H1 (cell line): Measurements from ENCODE around the gene ADGRG2. TPM values are rescaled to one million over a fixed set of nuclear protein-coding genes. Genes with fewer than 3 reads are reported as not detected.

Experiments
- CTCF ChIA-PET: fragments of 300-600 bp; sonication (Branson Sonifier 250); formaldehyde crosslinking; loops from one replicate; lab custom pipeline; 2021; ENCODE audit not compliant: partially characterized antibody; lab: Charles Lee
- POLR2A ChIA-PET: fragments of 300-600 bp; sonication (Branson Sonifier 250); formaldehyde crosslinking; loops from one replicate; lab custom pipeline; 2021; ENCODE audit warnings: inconsistent platforms; ENCODE audit not compliant: partially characterized antibody; lab: Charles Lee
- DNase-seq, 2 experiments: peaks; one replicate each; pipeline versions ENCODE4 v3.0.0 to v3.0.0-alpha.2; 2010 to 2022; ENCODE audit warnings: low spot score in 2 of 2, low read depth in 1 of 2, mixed read lengths in 1 of 2
- FAIRE-seq: peaks from 2 replicates; lab custom pipeline; 2011; peaks lifted over from hg19 to GRCh38; lab: Jason Lieb, UNC
- H2AFZ ChIP-seq: 2 replicates; pipeline ENCODE4 v1.8.1; 2012; ENCODE audit warnings: low read length, inconsistent platforms
- H2AK5ac ChIP-seq: 2 replicates; pipeline ENCODE4 v1.6.1; 2013; ENCODE audit warnings: low read depth, low read length
- H2BK120ac ChIP-seq: replicated peaks from 2 replicates; pipeline ENCODE3; 2013; ENCODE audit warnings: low read depth, low read length, inconsistent platforms
- H2BK12ac ChIP-seq: 2 replicates; pipeline ENCODE4 v1.6.1; 2013; ENCODE audit warnings: low read depth, low read length
- H2BK15ac ChIP-seq: 2 replicates; pipeline ENCODE4 v1.6.1; 2013; ENCODE audit warnings: low read length
- H2BK20ac ChIP-seq: 2 replicates; pipeline ENCODE4 v1.6.1; 2013; ENCODE audit warnings: low read length
- H2BK5ac ChIP-seq: 2 replicates; pipeline ENCODE4 v1.6.1; 2013; ENCODE audit warnings: low read depth, low read length
- H3K14ac ChIP-seq: 2 replicates; pipeline ENCODE4 v1.6.1; 2013; ENCODE audit warnings: inconsistent platforms; ENCODE audit not compliant: insufficient read length
- H3K18ac ChIP-seq: 2 replicates; pipeline ENCODE4 v1.6.1; 2013; ENCODE audit warnings: low read length; ENCODE audit errors: extremely low read depth
- H3K23ac ChIP-seq: 2 replicates; pipeline ENCODE4 v1.6.1; 2013; ENCODE audit warnings: inconsistent platforms; ENCODE audit not compliant: insufficient read length
- H3K23me2 ChIP-seq: 2 replicates; pipeline ENCODE4 v1.6.1; 2013; ENCODE audit warnings: low read depth, low read length
- H3K27ac ChIP-seq: 2 replicates; pipeline ENCODE4 v1.6.1; 2011; ENCODE audit warnings: low read depth, low read length, inconsistent platforms
- H3K27me3 ChIP-seq, 4 experiments: replicated peaks in 1 of 4; 1 replicate in 1 of 4; 2 replicates in 3 of 4; pipeline versions ENCODE4 v1.6.1 to v1.8.1; 2011 to 2013; ENCODE audit warnings: low read length in 3 of 4, mild to moderate bottlenecking in 3 of 4, inconsistent platforms in 2 of 4, mixed read lengths in 2 of 4, moderate library complexity in 1 of 4; ENCODE audit not compliant: control insufficient read depth in 3 of 4, insufficient read depth in 3 of 4; ENCODE audit errors: extremely low read depth in 1 of 4
- H3K36me3 ChIP-seq, 4 experiments: 2 replicates each; pipeline versions ENCODE4 v1.6.1 to v1.8.1; 2011 to 2013; ENCODE audit warnings: mild to moderate bottlenecking in 4 of 4, low read length in 3 of 4, moderate library complexity in 2 of 4, control low read depth in 1 of 4, inconsistent platforms in 1 of 4; ENCODE audit not compliant: insufficient read depth in 4 of 4, control insufficient read depth in 2 of 4
- H3K4ac ChIP-seq: replicated peaks from 2 replicates; pipeline ENCODE3; 2013; ENCODE audit warnings: low read length, low read depth, mixed read lengths, inconsistent platforms; ENCODE audit not compliant: insufficient read length
- H3K4me1 ChIP-seq, 4 experiments: replicated peaks in 1 of 4; 1 replicate in 1 of 4; 2 replicates in 3 of 4; pipeline versions ENCODE4 v1.6.1 to v1.8.1; 2011 to 2013; ENCODE audit warnings: low read length in 3 of 4, inconsistent platforms in 2 of 4, mixed read lengths in 1 of 4; ENCODE audit not compliant: insufficient read depth in 4 of 4, control insufficient read depth in 3 of 4
- H3K4me2 ChIP-seq, 2 experiments: 2 replicates each; pipeline versions ENCODE4 v1.6.1 to v1.8.1; 2011 to 2013; ENCODE audit warnings: low read depth in 2 of 2, low read length in 2 of 2, control low read depth in 1 of 2, inconsistent platforms in 1 of 2, mild to moderate bottlenecking in 1 of 2; ENCODE audit not compliant: insufficient read depth in 1 of 2
- H3K4me3 ChIP-seq, 4 experiments: fragments of 200-600, 300-600 bp in 1 of 4; sonication (generic), shearing (Covaris generic), sonication (Bioruptor Twin) in 1 of 4; 2 replicates each; pipeline versions ENCODE4 v1.5.1 to v1.8.1; 2011 to 2016; ENCODE audit warnings: low read length in 4 of 4, low read depth in 3 of 4, control low read depth in 2 of 4, inconsistent platforms in 2 of 4, mild to moderate bottlenecking in 2 of 4, mixed read lengths in 1 of 4, moderate library complexity in 1 of 4; ENCODE audit not compliant: insufficient read depth in 2 of 4; ENCODE audit errors: extremely low read depth in 1 of 4
- H3K56ac ChIP-seq: replicated peaks from 2 replicates; pipeline ENCODE3; 2013; ENCODE audit warnings: low read depth, mild to moderate bottlenecking, mixed read lengths, low read length, inconsistent platforms; ENCODE audit not compliant: insufficient read length
- H3K79me1 ChIP-seq: 2 replicates; pipeline ENCODE4 v1.6.1; 2013; ENCODE audit warnings: low read depth, low read length, control low read depth
- H3K79me2 ChIP-seq, 2 experiments: 2 replicates each; pipeline versions ENCODE4 v1.6.1 to v1.8.1; 2012 to 2013; ENCODE audit warnings: low read length in 2 of 2, mild to moderate bottlenecking in 2 of 2, inconsistent platforms in 1 of 2; ENCODE audit not compliant: insufficient read depth in 2 of 2, control insufficient read depth in 1 of 2
- H3K9ac ChIP-seq, 4 experiments: replicated peaks in 1 of 4; 1 replicate in 1 of 4; 2 replicates in 3 of 4; pipeline versions ENCODE4 v1.6.1 to v1.8.1; 2011 to 2013; ENCODE audit warnings: low read depth in 3 of 4, low read length in 3 of 4, control low read depth in 2 of 4, mild to moderate bottlenecking in 2 of 4, moderate library complexity in 2 of 4, inconsistent platforms in 1 of 4; ENCODE audit errors: extremely low read depth in 1 of 4
- H3K9me3 ChIP-seq, 2 experiments: 2 replicates each; pipeline versions ENCODE4 v1.6.1 to v1.8.1; 2012 to 2013; ENCODE audit warnings: mild to moderate bottlenecking in 2 of 2, moderate library complexity in 2 of 2, control low read depth in 1 of 2, inconsistent platforms in 1 of 2, low read depth in 1 of 2, low read length in 1 of 2, mixed read lengths in 1 of 2; ENCODE audit not compliant: insufficient read depth in 2 of 2
- H4K20me1 ChIP-seq, 2 experiments: replicated peaks in 1 of 2; 2 replicates each; pipeline versions ENCODE3 to v1.8.1; 2011 to 2013; ENCODE audit warnings: inconsistent platforms in 2 of 2, low read length in 2 of 2, mild to moderate bottlenecking in 1 of 2; ENCODE audit not compliant: insufficient read depth in 2 of 2, control insufficient read depth in 1 of 2
- H4K5ac ChIP-seq: 2 replicates; pipeline ENCODE4 v1.6.1; 2013; ENCODE audit warnings: low read length, low read depth, mixed read lengths, inconsistent platforms; ENCODE audit not compliant: insufficient read length
- H4K8ac ChIP-seq: 2 replicates; pipeline ENCODE4 v1.8.0; 2013; ENCODE audit warnings: mild to moderate bottlenecking, moderate library complexity, low read length, inconsistent platforms; ENCODE audit not compliant: insufficient read depth; ENCODE audit errors: extremely low read depth
- H4K91ac ChIP-seq: replicated peaks from 2 replicates; pipeline ENCODE3; 2013; ENCODE audit warnings: low read length, mixed read lengths, inconsistent platforms; ENCODE audit not compliant: insufficient read length
- ASH2L ChIP-seq: fragments of 200-600, 300-600 bp; sonication (generic); IDR thresholded peaks from one replicate; pipeline ENCODE4 v1.7.1; 2017; ENCODE audit warnings: low read length
- CTBP2 ChIP-seq: IDR thresholded peaks from 2 replicates; pipeline ENCODE4 v1.7.0; 2011; ENCODE audit warnings: borderline replicate concordance, mild to moderate bottlenecking, moderate library complexity, mixed read lengths, low read length; ENCODE audit not compliant: insufficient read depth, insufficient read length
- HDAC2 ChIP-seq, 2 experiments: fragments of 300-600 bp in 1 of 2; sonication (generic) in 1 of 2; IDR thresholded peaks; 2 replicates each; pipeline ENCODE4 v1.6.1; 2011 to 2012; ENCODE audit warnings: low read depth in 2 of 2, low read length in 2 of 2, mild to moderate bottlenecking in 2 of 2, moderate library complexity in 2 of 2, borderline replicate concordance in 1 of 2, inconsistent platforms in 1 of 2
- MAFK ChIP-seq: IDR thresholded peaks from 2 replicates; pipeline ENCODE4 v1.6.1; 2012; ENCODE audit warnings: low read depth, mild to moderate bottlenecking, improper control_type of control experiment, low read length
- NANOG ChIP-seq: IDR thresholded peaks from 2 replicates; pipeline ENCODE4 v1.6.1; 2011; ENCODE audit warnings: low read length, low read depth, mild to moderate bottlenecking, inconsistent platforms; ENCODE audit not compliant: insufficient read depth, poor library complexity, severe bottlenecking
- RFX5 ChIP-seq: IDR thresholded peaks from 2 replicates; pipeline ENCODE4 v1.6.1; 2011; ENCODE audit warnings: low read depth, low read length, improper control_type of control experiment, borderline replicate concordance
- SIN3A ChIP-seq, 2 experiments: IDR thresholded peaks in 1 of 2; conservative IDR thresholded peaks in 1 of 2; 2 replicates each; pipeline ENCODE4 v1.6.1; 2011 to 2012; ENCODE audit warnings: low read length in 2 of 2, improper control_type of control experiment in 1 of 2, low read depth in 1 of 2, mild to moderate bottlenecking in 1 of 2
- SP1 ChIP-seq: IDR thresholded peaks from 2 replicates; pipeline ENCODE4 v1.6.1; 2011; ENCODE audit warnings: low read depth, low read length
- SP2 ChIP-seq: IDR thresholded peaks from 2 replicates; pipeline ENCODE4 v1.6.1; 2012; ENCODE audit warnings: mild to moderate bottlenecking, low read length, inconsistent platforms
- SP4 ChIP-seq: IDR thresholded peaks from 2 replicates; pipeline ENCODE4 v1.6.1; 2012; ENCODE audit warnings: low read length, inconsistent platforms
- WGBS, 2 experiments: shearing (Covaris generic) in 1 of 2; methylation state at CpG; one replicate each; pipeline versions ENCODE4 v1.1.6 to v1.1.7; 2013 to 2015; ENCODE audit warnings: low lambda C conversion rate in 2 of 2, mixed read lengths in 2 of 2, inconsistent platforms in 1 of 2, low coverage in 1 of 2, missing lambda C conversion rate in 1 of 2; ENCODE audit not compliant: insufficient replicate concordance in 2 of 2, insufficient coverage in 1 of 2, insufficient read length in 1 of 2; ENCODE audit errors: extremely low coverage in 1 of 2, missing lambda C conversion rate in 1 of 2; 5-methylcytosine and 5-hydroxymethylcytosine counted together
- polyA plus RNA-seq, 7 experiments: library from polyadenylated mRNA; depleted of rRNA in 3 of 7; stranded (reverse) in 5 of 7; unstranded in 2 of 7; fragments of >200 nt in 5 of 7; fragments of 200-250 nt in 2 of 7; gene quantifications; 1 replicate in 5 of 7; 2 replicates in 1 of 7; 4 replicates in 1 of 7; pipeline versions ENCODE4 v1.2.1 to v1.2.3, GENCODE V29; 2011 to 2013; ENCODE audit warnings: missing spikeins in 2 of 7, mixed read lengths in 2 of 7
- total RNA-seq: library from RNA; stranded (reverse); fragmentation: NEBNext Ultra II Directional; extraction: Animal tissue kit (Norgen Biotek cat#: 25700); gene quantifications from 2 replicates; pipeline ENCODE4 v1.2.1, GENCODE V29; 2021
- TF ChIP-seq, protein P1 (sequence below): IDR thresholded peaks from 2 replicates; pipeline ENCODE4 v1.6.1; 2012; ENCODE audit warnings: inconsistent platforms

The ADGRG2 gene
- total and polyA plus RNA-seq, 2 of the 8 experiments (the other 6 are each of a cell fraction or from before 2014, with no cell fraction given), result 8.9 to 13.3 TPM

DNA sequence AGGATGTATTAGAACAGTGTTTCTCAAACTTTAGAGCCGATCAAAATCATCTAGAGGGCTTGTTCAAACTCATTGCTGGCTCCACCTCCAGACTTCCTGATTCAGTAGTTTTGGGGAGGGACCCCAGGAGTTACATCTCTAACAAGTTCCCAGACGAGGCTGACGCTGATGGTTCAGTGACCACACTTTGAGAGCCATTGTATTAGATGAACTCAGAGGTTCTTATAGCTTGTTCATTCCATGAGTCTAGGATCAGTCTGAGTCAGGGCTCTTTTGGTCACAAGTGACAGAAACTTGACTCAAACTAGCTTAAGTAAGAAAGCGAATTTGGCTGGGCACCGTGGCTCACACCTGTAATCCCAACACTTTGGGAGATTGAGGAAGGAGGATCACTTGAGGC lies 11.5 kb upstream of the ADGRG2 start:
- Histone ChIP-seq H2BK120ac (no peak overlapping the region), H3K79me2 (no peaks in the 10 kb centered on the region), H2BK15ac (no peak overlapping the region), H3K23me2 (no peaks in the 10 kb centered on the region), H3K4me3 (no peak overlapping the region), H2BK12ac (no peak overlapping the region), H2AK5ac (no peak overlapping the region), H4K20me1 (no peaks in the 10 kb centered on the region), H3K4me2 (no peak overlapping the region), H4K8ac (no peak overlapping the region), H3K27me3 (no peaks in the 10 kb centered on the region), H2BK5ac (no peak overlapping the region), H3K27ac (no peak overlapping the region), H3K9ac (no peak overlapping the region), H3K56ac (no peak overlapping the region), H4K5ac (no peak overlapping the region), H3K4ac (no peak overlapping the region), H2BK20ac (no peak overlapping the region), H3K36me3 (no peaks in the 10 kb centered on the region), H2AFZ (no peak overlapping the region), H3K18ac (no peak overlapping the region), H3K9me3 (no peaks in the 10 kb centered on the region), H3K23ac (no peak overlapping the region), H3K14ac (no peak overlapping the region), H4K91ac (no peak overlapping the region), H3K4me1 (peaks cover 0 to 3% (median 0%) of the 10 kb centered on the region in 4 experiments; a peak in 1 of 7 replicates), H3K79me1 (no peaks in the 10 kb centered on the region)
- CTCF ChIA-PET, result interaction anchor here (1.2 kb wide), 1 partner anchor 17 kb away, joined by 3 read pairs; no protein-coding TSS in a partner anchor
- POLR2A ChIA-PET, result no interaction called here
- DNase-seq (no peak), FAIRE-seq (no peak)
- WGBS, 2 experiments, result 91% methylated on average over 5 of the region's 5 CpGs; no CpG with 5 or more reads in 1 of the 2 experiments
- TF ChIP-seq, protein P1, sequence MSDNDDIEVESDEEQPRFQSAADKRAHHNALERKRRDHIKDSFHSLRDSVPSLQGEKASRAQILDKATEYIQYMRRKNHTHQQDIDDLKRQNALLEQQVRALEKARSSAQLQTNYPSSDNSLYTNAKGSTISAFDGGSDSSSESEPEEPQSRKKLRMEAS, result no peak
- TF ChIP-seq CTBP2 (no peak), SP1 (no peak), SIN3A (conservative IDR thresholded peaks at IDR 0.05 in 1 of 2, IDR thresholded peaks at IDR 0.05 in 1 of 2; ENCODE audit: low read depth in 1 of 2, low read length in 2 of 2) (no peak), ASH2L (no peak), HDAC2 (IDR thresholded peaks at IDR 0.05; ENCODE audit: borderline replicate concordance in 1 of 2, low read depth in 2 of 2, low read length in 2 of 2) (no peak), MAFK (no peak), RFX5 (no peak), NANOG (no peak), SP4 (no peak), SP2 (no peak)
